ENCODE measurements around the gene ZBTB40. TPM values are rescaled to one million over a fixed set of nuclear protein-coding genes. Genes with fewer than 3 reads are reported as not detected.

Gene ZBTB40
- total RNA-seq, result 17.4 TPM
- long read RNA-seq, partial matches to known transcripts, result 2 of 19 reads
- long read RNA-seq, other reads (novel, unspliced or antisense), result 17 of 19 reads

DNA sequence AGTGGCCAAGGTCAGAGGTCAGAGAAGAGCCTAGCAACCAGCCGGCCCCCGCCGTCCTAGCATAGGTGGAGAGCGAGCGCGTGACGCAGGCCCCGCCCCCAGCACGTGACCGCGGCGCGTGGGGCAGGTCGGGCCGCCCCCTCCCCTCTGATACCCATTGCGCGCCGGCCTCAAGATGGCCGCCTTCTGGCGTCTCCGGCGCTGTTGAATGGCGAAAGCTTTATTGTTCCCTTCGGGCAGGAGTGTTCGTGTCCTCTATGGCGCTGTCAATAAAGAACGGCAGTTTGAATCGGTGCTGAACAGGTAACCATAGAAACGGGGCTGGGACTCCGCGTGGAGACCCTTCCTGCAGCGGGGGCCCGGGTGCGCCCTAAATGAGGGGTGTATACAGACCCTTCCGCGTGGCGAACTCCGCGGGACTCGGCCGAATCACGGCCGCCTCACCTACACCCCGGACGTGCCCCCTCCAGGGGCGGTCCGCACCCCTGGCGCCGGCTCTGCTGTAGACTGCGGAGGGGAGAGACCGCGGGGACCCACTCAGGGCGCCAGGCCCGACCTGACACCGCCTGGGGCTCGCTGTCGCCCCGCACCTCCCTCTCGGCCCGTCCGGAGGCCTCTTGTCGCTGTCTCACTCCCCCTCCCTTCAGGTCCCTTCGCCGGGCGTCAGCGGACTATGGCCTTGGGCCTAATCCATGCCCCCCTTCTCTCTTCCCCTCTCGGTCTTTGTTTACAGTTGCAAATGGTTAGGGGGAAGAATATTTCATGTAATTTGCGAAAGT lies at the start of gene ZBTB40:
ZBTB40 (plus strand) TSS at position 150 of the 779 bp plus-strand sequence. CDS start 38,098 bp downstream, outside the sequence.
- peak; percentile 99 for DNase-seq (ENCODE audit: low spot score)

DNA sequence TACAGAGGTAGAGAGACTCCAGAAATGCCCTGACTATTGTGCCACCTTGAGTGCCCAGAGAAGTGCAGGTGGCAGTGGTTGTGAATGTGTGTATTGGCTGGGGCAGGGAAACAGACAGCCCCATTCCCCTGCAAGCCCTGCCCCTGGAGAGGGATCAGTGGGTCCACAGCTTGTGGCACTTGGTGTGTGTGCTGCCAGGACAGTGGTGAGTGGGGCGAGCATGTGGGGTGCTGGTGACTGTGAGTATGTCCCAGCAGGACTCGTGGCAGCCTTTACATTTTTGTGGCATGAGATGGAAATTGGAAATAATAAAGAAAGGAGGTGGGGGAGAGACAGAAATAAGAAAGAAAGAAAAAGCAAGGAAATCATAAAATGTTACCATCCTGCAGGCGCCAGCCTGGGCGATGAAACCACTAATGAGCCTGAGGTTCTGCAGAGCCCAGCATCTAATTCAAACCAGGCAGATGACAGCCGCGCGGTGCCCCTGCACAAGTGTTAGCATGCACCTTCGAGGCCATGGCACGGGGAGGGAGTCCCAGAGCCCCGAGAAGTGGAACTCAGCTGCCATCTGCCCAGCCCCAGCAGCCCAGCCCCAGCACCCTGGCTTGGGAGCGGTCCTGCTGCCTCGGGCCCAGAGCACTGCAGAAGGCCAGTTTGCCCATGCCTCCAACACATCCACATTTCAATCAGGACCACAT lies 49.1 kb upstream of the ZBTB40 start:
- no peak for DNase-seq (ENCODE audit: low spot score)

DNA sequence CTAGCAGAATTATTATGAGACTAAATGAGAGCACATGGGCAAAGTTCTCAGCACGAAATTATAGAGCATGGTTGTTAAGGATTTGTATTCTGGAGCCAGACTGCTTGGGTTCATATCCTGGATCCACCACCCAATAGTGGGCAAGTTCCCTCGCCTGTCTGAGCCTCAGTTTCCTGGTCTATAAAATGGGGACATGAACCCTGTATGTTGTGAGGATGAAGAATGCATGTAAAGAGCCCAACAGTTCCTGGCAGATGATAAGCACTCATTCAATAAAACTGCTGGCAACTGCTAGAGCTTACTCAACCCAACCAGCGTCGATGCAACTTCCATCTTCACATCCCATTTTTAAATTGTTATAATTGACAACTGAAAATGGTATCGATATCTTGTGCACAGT lies 47.2 kb upstream of the ZBTB40 start:
- DNase-seq (ENCODE audit: low spot score), result no peak

DNA sequence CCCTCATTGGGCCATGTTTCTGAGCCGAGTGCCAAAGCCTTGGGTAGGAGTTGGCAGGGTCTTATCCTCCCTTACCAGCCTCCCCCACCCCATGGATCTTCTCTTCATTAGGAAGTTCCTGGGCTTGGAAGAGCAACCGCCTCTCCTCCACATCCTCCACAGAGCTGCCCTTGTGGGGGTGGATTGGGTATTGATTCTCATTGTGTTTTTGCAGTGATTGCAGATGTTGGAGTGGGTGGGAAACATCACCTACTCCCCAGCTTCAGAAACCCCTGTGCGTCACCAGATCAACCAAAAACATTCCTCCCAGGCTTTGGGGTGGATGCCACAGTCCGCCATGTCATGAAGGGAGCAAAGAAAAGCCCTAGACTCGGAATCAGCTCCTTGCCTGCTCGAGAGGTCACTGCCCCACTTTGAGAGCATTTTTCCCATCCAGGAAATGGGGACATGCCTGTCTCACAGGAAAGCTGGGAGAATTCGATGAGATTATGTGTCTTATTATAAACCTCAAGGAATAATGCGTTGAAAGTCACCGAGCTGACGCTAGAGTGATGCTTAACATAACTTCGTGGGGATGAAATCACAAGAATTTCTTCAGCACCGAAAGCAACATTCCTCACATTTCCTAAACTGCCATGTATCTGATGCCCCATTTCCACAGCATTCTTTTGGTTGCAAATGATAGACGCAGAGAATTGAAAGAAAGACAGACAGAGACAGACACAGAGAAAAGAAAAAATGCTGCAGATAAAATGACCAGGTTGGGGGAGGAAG lies 44.7 kb upstream of the ZBTB40 start:
- peak; percentile 1 for DNase-seq (ENCODE audit: low spot score)

DNA sequence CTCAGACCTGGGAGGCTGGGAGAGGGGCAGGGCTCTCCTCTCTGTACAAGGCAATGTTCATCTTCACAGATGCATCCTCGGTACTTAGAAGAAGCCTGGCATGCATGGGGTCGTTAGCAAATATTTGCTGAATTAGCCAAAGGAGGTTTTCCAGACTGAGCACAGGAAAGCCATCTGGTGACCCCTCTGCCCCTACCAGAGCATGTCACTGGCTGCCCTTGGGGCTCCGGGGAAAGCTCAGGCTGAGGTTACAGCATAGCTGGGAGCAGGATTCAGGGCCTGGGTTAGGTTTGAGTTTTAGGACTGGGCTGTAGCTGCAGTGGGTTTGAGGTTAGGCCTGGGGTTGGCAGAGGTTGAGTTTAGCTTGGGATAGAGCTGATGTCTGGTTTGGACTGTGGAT lies 43.4 kb upstream of the ZBTB40 start:
- DNase-seq (ENCODE audit: low spot score), result no peak

DNA sequence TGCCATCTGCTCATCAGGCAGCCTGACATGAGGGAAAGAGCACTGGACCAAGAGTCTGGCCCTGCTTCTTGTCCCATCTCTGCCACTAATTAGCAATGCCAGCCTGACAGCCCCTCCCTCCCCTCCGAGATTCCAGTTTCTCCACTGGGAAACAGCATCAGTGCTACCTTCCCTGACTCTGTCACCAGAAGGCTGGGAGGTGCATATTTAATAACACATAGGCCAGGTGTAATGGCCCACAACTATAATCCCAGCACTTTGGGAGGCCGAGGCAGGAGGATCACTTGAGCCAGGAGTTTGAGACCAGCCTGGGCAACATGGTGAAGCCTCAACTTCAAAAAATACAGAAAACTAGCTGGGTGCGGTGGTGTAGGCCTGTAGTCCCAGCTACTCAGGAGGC lies 41.2 kb upstream of the ZBTB40 start:
- DNase-seq (ENCODE audit: low spot score), result peak; percentile 51

DNA sequence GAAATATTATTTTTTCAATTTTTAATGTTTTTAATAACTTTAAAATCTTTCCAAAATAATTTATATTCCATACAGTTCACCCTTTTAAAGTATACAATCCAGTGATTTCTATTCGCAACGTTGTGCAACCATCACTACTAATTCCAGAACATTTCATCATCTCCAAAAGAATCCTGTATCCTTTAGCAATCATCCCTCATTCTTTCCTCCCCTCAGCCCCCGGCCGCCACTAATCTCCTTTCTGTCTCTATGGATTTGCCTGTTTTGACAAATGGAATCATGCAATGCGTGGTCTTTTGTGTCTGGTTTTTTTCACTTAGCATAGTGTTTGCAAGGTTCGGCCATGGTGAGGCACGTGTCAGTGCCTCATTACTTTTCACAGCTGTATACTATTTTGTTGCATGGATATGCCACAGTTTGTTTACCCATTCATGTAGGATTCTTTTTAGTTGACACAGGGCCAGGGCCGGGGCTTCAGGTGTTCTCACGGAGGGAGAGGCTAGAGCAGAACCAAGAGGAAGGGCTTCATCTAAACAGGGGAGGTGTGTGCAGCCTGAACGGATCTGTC lies 40.6 kb upstream of the ZBTB40 start:
- DNase-seq (ENCODE audit: low spot score), result no peak

DNA sequence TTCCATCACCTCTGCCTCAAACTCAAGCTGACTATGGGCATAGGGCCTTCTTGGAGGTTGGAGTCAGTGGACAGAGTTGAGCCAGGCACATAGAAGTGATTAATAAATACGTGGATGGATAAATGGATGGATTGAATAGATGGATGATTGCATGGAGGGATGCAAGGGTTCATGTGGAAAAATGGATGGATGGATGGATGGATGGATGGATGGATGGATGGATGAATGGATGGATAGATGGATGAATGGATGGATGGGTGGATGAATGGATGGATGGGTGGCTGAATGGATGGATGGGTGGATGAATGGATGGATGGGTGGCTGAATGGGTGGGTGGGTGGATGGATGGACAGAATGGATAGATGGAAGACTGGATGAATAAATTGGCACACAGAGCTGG lies 40.1 kb upstream of the ZBTB40 start:
- no peak for DNase-seq (ENCODE audit: low spot score)

DNA sequence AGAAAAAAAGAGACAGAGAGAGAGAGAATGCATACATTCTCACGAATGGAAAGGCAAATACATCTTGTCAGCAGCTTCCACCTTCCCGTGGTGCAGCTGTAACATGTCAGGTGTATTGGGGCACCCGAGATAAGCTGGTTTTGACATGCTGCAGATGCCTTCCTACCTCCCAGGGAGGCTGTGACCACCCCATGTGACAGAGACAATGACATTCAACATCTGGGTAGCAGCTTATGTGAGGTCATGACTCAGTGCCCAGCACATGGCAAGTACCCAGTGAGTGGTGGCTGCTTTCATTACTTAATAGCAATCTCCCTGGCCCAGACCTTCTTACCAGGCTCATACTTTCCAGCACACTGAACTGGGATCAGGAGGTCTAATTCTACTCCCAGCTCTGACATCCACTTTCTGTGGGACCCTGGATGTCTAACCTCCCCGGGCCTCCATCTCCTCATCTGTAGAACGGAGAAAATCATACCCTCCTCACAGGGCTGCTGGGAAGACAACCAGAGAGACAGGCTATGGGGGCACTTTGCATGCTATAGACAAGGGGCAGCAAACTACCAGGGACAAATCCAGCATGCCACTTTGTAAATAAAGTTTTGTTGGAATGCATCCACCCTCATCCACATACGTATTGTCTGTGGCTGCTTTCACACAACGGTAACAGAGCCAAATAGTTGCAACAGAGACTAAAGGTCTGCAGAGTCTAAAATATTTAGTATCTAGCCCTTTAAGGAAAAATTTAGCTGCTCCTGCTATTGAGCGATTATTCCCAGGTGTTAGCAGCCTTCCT lies 38.5 kb upstream of the ZBTB40 start:
- peak; percentile 28 for DNase-seq (ENCODE audit: low spot score)

DNA sequence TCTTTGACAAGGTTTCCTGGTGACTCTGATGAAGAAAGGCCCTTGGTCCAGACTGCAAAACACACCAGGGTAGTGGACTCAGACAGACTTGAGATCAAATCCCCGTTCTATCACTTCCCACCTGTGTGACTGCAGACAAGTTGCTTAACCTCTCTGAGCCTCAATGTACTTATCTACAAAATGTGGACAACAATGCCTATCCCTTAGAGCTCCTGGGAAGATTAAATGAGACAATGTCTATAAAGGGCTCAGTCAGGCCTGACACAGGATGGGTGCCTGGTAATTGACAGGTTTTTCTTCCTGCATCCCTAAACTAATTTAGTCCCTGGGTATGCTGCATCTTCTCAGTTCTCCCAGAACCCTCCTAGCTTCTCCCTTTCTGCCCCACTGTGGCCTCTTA lies 37.9 kb upstream of the ZBTB40 start:
- DNase-seq (ENCODE audit: low spot score), result no peak

DNA sequence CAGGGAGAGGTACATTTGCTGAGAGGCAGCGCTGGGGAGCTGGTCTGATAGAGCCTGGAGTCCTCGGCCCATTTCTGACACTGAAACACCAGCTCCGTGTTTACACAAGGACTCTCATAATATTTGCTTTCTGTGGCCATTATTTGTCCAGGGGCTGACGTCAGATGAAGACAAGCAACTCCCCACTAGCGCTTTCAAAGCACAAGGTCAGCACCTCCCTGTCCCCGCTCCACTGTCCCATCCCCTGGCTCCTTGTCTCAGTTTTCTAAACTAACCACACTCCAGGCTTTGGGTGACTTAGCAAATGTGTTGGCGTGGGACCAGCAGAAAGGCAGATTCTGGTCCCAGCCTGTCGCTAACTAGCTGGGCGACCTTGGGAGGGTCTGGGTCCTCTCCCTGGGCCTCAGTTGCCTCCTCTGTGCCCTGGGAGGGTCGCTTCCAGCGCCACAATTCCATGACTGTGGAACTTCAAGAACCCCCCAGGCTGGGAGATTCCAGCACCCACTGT lies 37.4 kb upstream of the ZBTB40 start:
- DNase-seq (ENCODE audit: low spot score), result peak; percentile 49

DNA sequence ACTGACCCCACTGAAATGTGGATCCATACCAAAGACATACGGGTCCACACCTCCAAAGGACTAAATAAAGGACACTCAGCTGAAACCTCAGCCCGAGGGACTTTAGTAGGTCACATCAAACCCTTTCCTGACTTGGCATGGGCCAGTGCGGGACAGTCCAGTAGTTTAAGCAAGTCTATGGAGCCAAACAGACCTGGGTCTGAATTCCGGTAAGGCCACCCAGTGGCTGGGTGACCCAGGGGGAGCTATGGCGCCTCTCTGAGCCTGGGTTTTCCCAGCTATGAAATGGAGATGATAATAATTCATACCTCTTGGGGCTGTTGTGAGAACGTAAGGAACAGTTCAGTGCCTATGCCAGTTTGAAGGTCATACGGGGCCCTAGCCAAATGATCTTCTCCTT lies 36.2 kb upstream of the ZBTB40 start:
- DNase-seq (ENCODE audit: low spot score), result peak; percentile 49

DNA sequence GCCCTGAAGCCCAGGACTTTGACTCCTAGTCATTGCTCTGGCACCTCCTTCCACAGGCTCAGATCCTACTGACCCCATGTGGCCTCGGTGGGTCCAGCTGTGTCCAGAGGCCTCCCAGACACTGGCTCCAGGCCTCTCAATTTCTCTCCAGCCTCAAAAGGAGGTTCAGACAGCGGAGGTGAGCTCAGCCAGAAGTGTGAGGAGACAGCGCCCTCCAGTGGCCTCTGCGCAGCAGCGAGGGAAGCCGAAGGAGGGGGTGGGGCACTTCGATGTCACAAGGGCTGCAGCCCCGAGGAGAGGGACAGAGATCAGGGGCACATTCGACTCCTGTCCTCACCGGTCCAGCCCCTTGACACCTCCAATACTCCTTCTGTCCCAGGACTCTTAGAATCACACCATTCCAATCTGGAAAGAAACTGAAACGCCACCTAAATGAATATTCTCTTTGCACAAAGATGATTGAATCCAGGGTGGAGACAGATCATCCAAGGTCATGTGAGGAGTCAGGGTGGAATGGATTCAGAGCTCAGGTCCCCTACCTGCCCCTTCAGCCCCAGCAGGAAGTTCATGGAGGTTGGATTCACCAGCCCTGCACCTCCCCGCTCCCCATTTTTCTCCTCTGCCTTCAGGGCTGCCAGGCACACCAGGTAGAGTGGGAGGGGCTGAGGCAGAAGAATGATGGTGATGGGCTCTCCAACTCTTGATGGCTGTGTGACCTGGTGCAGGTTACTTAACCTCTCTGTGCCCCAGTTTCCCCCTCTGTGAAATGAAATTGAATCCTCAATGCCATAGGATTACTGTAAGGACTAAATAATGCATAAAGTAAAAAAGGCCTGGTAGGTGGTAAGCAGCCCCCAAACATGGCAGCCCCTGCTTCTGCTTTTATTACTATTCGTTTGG lies 34.8 kb upstream of the ZBTB40 start:
- peak; percentile 89 for DNase-seq (ENCODE audit: low spot score)

GRCh38 chr1:22417466-22417865 lies 34.2 kb upstream of the ZBTB40 start:
- DNase-seq (ENCODE audit: low spot score), result peak; percentile 60

- DNase-seq (ENCODE audit: low spot score), result no peak
Measured at GRCh38 chr1:22418312-22418711, 33.3 kb upstream of the ZBTB40 start.

DNA sequence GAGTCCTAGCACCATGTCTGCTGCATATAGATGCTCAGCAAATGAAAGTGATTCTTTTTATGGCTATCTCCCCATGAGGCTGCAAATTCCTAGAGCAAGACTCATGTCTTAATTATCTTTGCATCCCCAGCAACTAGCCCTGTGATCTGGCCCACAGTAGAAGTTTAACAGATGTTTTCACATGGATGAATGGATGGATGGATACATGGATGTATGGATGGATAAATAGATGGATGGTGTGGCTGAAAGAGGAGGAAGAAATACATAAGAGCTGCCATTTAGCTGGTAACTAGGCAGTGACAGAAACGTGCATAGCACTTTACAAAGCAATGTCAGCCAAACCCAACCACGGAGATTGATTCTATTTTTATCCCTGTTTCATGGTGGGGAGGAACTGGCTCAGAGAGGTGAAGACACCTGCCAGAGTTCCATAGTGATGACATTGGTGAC lies 32.7 kb upstream of the ZBTB40 start:
- no peak for DNase-seq (ENCODE audit: low spot score)

GRCh38 chr1:22420455-22421053 lies 31.1 kb upstream of the ZBTB40 start:
- DNase-seq (ENCODE audit: low spot score), result no peak

DNA sequence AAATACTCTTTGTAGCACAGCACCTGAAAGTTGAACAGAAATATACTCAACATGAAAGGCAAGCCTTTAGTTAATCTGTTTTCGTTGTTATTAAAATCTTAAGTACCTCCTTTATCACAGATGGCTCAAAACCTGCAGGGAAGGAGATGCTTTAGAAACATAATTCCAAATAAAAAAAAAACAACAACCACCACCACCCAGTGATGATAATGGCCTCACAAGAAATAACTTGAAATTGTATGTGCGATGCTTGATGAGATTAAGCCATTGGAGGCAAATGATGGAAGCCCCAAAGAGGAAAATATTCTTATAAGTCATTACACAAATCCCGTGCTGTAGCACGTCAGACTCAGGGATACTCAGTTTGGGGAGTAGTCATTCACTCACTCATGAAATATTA lies 24.9 kb upstream of the ZBTB40 start:
- no peak for DNase-seq (ENCODE audit: low spot score)

DNA sequence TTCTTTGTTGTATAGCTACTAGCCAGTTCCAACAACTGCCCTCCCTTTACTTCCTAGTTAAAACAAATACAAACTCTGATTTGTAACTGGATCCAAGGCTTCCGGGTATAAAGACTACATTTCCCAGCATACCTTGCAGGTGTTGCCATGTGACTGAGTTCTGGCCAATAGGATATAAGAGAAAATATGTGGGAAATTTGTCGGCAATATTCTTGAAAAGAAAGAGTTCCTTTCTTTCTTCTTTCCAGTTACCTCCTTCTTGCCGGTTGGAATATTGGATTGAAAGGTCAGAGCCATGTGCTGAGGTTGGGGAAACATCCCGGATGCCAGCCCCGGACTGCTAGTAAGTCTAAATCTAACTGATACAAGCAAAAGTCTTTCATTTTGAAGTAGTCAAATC lies 23.0 kb upstream of the ZBTB40 start:
- no peak for DNase-seq (ENCODE audit: low spot score)

Data from mesenteric fat pad (tissue), 1 donor.